Astrocyte of the spinal cord (primary cell): ENCODE measurements around the gene PLEKHA6.

Experiments used
- DNase-seq: peaks from one replicate; pipeline ENCODE4 v3.0.0; 2011; ENCODE audit warnings: low read depth, low spot score
- H3K4me3 ChIP-seq: 2 replicates; pipeline ENCODE4 v1.5.1; 2011; ENCODE audit warnings: low read depth, mild to moderate bottlenecking, low read length, moderate library complexity
- CTCF ChIP-seq: IDR thresholded peaks from 2 replicates; pipeline ENCODE4 v1.5.1; 2012; ENCODE audit warnings: low read depth, mild to moderate bottlenecking, low read length, inconsistent platforms
- in situ Hi-C: cut with HindIII; loops from 2 replicates; pipeline ENCODE4 v1.10.0; 2017; ENCODE audit warnings: low sequenced_read_pairs

Gene PLEKHA6

GRCh38 chr1:204211046-204211445, 148.7 kb downstream of the PLEKHA6 start:
- TF ChIP-seq CTCF = no peak
- H3K4me3 ChIP-seq = no peak overlapping the region
- DNase-seq = no peak
- in situ Hi-C loops = no loop called here

GRCh38 chr1:204207136-204207616, 152.6 kb downstream of the PLEKHA6 start:
- peak; percentile 97 for TF ChIP-seq CTCF
- DNase-seq = peak; percentile 16
- H3K4me3 ChIP-seq = no peak overlapping the region
- in situ Hi-C loops = no loop called here

DNA sequence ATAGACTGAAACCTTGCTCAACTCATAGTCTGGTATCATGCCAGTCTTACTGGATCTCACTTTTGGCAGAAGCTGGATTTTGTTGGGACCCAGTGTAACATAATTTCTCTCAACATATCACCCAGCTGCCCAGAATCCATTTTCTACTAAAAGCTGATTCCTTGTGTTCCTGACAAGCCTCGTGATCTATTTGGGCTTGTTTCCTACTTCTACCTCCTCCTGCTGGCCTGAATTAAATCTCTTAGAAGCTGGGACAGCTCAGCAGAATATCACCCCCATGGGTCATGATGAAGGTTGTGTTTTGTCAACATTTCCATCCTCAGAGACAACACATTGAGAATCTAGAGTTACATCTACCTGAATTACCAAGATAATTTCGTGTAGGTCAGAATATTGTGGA, 153.6 kb downstream of the PLEKHA6 start:
- no peak overlapping the region for H3K4me3 ChIP-seq
- in situ Hi-C loops = no loop called here
- no peak for TF ChIP-seq CTCF
- no peak for DNase-seq

GRCh38 chr1:204205486-204205885, 154.2 kb downstream of the PLEKHA6 start:
- H3K4me3 ChIP-seq = no peak overlapping the region
- no peak for TF ChIP-seq CTCF
- DNase-seq = no peak
- in situ Hi-C loops = no loop called here

DNA sequence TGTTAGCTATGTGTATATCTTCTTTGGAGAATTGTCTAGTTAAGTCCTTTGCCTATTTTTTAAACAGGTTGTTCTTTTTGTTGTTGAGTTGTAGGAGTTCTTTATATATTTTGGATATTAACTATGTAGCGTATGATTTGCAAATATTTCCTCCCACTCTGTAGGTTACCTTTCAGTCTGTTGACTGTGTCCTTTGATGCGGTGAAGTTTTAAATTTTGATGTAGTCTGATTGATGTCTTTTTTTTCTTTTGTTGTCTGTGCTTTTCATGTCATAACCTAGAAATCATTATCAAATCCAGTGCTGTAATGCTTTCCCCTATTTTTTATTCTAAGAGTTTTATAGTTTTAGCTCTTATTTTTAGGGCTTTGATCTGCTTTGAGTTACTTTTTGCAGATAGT, 154.8 kb downstream of the PLEKHA6 start:
- no peak overlapping the region for H3K4me3 ChIP-seq
- in situ Hi-C loops = no loop called here
- no peak for TF ChIP-seq CTCF
- no peak for DNase-seq

- H3K4me3 ChIP-seq = no peak overlapping the region
- no peak for DNase-seq
- in situ Hi-C loops = no loop called here
- TF ChIP-seq CTCF = no peak
Observed at GRCh38 chr1:204203206-204203767, 156.4 kb downstream of the PLEKHA6 start.
